ENCODE results near the gene TNFRSF14.

The TNFRSF14 gene

DNA sequence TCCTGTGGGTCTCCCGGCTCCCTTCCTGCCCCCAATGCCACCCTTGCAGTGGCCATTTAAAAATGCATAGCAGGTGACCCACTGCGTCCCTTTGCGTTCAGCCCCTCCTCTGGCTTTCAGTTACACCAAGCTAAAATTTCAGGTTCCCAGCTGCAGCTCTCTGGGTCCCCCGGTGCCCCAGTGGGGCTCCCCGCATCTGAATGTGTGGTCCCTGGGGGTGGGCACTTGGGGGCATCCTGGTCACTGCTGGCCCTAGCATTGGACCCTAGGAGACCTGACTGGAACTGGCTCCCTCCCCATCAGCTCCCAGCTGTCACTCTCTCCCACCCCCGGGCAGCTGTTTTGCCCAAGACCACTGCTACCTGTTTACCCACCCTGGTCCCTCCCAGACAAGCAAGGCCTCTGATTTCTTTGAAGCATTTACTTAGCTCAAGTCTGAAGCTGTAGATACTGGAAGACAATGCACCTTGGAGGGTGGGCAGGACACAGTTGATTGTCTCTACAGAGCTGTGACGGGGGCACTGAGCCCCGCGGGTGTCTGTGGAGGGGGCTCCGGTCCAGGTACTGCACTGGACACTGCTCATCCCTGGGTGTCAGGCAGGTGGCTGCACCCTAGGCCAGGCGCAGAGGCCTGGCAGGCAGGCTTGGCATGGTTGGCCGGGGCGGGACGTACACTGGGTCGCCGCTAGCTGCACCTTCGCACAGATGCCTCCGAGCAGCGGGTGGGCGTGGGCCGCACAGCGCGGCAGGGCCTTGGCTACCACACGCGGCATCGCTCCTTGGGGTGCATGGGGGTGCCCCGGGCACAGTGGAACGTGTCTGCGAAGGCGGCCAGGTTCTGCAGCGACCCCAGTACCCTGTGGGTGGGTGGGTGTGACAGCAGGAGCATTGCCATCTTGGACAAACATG, 34.3 kb downstream of the TNFRSF14 start:
- DNase-seq (ENCODE audit: extremely low spot score), result no peak
- POLR2A ChIA-PET, result no interaction called here
- CTCF ChIA-PET, result no interaction called here

DNA sequence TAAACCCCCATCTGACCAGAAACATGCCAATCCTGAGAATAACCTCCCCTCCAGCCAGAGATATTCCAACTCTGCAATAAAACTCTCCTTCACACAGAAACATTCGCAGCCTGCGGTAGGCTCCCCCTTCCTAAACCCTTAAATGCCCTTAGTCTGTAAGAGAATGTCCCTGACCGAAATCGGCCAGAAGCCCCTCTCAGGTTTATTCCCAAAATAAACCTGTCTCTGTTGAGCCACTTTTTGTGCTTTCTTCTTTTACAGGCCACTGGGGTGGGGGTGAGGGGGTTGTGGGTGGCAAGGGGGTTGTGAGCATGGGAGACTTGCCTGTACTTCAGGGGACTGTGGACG, 35.0 kb downstream of the TNFRSF14 start:
- POLR2A ChIA-PET, result no interaction called here
- TF ChIP-seq, protein P1, sequence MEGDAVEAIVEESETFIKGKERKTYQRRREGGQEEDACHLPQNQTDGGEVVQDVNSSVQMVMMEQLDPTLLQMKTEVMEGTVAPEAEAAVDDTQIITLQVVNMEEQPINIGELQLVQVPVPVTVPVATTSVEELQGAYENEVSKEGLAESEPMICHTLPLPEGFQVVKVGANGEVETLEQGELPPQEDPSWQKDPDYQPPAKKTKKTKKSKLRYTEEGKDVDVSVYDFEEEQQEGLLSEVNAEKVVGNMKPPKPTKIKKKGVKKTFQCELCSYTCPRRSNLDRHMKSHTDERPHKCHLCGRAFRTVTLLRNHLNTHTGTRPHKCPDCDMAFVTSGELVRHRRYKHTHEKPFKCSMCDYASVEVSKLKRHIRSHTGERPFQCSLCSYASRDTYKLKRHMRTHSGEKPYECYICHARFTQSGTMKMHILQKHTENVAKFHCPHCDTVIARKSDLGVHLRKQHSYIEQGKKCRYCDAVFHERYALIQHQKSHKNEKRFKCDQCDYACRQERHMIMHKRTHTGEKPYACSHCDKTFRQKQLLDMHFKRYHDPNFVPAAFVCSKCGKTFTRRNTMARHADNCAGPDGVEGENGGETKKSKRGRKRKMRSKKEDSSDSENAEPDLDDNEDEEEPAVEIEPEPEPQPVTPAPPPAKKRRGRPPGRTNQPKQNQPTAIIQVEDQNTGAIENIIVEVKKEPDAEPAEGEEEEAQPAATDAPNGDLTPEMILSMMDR (IDR thresholded peaks at IDR 0.05; ENCODE audit: control extremely low read depth, extremely low read depth, low read depth, missing control alignments), result no peak
- CTCF ChIA-PET, result no interaction called here
- DNase-seq (ENCODE audit: extremely low spot score), result no peak

More for the DNA sequence above, 34.3 kb downstream of the TNFRSF14 start:
- TF ChIP-seq, protein P1 (IDR thresholded peaks at IDR 0.05; ENCODE audit: control extremely low read depth, extremely low read depth, low read depth, missing control alignments), result no peak

DNA sequence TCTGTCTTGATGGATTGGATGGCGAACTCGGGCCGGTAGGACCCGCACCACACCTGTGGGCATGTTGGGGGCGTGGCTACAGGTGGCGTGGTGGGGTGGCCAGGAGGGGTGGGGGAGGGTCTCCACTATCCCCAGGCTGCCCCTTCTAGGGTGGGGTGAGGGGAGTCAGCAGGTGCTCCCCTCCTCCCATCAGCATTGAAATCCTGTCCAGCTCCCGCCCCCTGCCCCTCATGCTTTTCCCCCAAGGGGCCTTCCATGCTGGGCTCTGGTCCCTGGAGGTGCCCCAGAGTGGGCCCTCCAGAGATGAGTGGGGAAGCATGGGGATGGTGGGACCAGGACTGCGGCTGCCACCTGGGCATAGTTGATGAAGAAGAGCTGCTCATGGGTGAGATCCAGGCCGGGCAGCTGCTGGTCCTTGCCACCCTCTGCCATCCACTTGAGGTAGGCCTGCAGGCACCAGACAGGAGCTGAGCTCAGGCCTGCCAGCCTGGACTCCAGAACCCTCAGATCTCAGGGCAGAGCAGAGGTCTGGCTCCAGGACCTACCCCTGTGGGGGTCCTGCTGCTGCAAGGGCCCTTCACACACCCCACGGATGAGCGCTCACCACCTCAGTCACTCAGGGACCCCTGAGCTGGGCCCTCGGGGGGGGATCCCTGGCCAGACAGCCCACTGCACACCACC, 35.5 kb downstream of the TNFRSF14 start:
- CTCF ChIA-PET, result no interaction called here
- POLR2A ChIA-PET, result no interaction called here
- TF ChIP-seq, protein P1 (IDR thresholded peaks at IDR 0.05; ENCODE audit: control extremely low read depth, extremely low read depth, low read depth, missing control alignments), result no peak
- DNase-seq (ENCODE audit: extremely low spot score), result no peak

DNA sequence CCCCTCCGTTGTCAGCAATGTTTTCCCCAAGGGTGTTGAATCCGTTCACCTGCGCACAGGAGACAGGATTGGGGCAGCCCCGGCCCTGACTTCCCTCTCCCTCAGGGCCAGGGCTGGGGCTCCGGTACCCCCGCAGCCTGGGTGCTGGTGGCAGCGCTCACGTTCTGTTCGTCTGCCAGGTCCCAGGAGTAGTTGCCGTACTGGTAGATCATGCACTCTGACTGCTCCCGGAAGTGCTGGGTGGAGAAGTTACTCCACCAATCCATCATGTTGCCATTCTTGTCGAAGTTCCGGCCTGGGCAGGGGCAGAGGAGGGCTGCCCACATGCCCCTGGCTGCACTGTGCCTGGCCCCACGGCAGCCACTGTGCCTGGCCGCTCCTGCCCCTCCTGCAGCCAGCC, 36.5 kb downstream of the TNFRSF14 start:
- POLR2A ChIA-PET, result no interaction called here
- CTCF ChIA-PET, result no interaction called here
- no peak for DNase-seq (ENCODE audit: extremely low spot score)
- TF ChIP-seq, protein P1 (IDR thresholded peaks at IDR 0.05; ENCODE audit: control extremely low read depth, extremely low read depth, low read depth, missing control alignments), result no peak

DNA sequence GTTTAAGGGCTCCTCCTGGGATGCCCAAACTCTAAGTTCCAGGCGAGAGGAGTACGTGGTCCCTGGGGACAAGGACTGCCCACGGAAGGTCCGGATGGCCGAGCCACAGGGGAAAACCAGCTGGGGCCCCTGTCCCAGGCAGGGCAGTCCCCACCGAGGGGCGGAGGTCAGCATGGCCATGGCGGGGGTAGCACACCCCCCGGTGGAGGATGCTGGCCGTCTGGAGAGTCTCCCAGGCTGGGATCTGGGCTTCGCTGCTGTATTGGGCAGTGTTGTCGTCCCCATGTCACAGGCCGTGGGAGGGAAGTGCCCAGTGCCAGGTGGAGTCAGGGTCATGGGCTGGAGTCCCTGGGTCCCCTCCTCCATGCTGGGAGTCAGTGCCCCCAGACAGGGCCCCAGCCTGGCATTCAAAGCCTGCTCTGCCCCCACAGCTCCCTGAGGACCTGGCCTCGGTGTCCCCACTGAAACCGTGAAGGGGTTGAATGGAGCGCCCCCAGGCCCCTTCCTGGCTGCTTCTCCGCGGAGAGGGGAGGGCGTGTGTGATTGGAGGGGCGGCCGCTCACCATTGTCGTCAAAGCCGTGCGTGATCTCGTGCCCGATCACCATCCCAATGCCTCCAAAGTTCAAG, 37.2 kb downstream of the TNFRSF14 start:
- CTCF ChIA-PET, result no interaction called here
- POLR2A ChIA-PET, result no interaction called here
- DNase-seq (ENCODE audit: extremely low spot score), result no peak
- TF ChIP-seq, protein P1 (IDR thresholded peaks at IDR 0.05; ENCODE audit: control extremely low read depth, extremely low read depth, low read depth, missing control alignments), result no peak

DNA sequence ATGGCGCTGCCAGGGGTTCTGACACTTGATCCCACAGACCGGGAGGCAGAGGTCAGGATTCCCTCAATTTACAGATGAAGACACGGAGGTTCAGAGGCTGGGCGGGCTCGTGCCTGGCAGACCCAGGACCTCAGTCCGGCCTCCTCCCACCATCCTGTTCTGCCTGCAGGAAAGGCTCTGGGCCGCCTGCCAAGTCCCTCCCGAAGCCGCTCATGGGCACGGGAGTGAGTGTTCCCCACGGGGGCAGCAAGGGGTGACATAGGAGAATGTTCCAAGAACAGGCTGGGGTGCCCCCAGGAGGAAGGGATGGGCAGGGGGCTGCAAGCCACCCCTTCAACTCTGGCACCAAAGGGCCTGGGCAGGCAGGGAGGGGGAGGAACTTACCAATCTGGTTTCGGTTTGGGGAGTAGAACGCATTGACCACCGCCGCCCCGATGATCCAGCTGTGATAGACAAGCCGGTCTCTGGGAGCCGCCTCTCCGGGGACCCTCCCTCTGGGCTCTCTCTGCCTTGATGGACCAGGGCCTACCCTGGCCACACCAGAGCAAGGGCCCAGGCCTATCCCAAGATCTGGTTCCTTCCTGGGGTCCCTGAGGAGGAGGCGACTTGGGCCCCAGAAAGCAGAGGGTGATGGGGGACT, 38.0 kb downstream of the TNFRSF14 start:
- POLR2A ChIA-PET, result no interaction called here
- no peak for DNase-seq (ENCODE audit: extremely low spot score)
- CTCF ChIA-PET, result no interaction called here
- TF ChIP-seq, protein P1 (IDR thresholded peaks at IDR 0.05; ENCODE audit: control extremely low read depth, extremely low read depth, low read depth, missing control alignments), result no peak

Measured in GM10248 (cell line).